A549 (cell line): Measurements from ENCODE around the gene ITGB1BP2. TPM values are rescaled to one million over a fixed set of nuclear protein-coding genes. Genes with fewer than 3 reads are reported as not detected.
A peak's percentile ranks its signal among the peaks of the same experiment; 100 is the strongest.

Experiments used
- ATAC-seq, 2 experiments: fragments of 200-7000 bp in 1 of 2; fragments of >200 bp in 1 of 2; cut with Nextera tagmentation in 1 of 2; cut with Tn5 transposase in 1 of 2; 3 replicates each; pipeline versions ENCODE4 v1.8.0 to v1.9.1; 2018 to 2020; ENCODE audit warnings: mild to moderate bottlenecking in 1 of 2, moderate library complexity in 1 of 2
- CTCF ChIA-PET: fragments of 300-600 bp; sonication (Branson Sonifier 250); formaldehyde crosslinking; extraction: SDS; loops from one replicate; lab custom pipeline; 2021; ENCODE audit warnings: antibody characterized with exemption, inconsistent platforms; lab: Yijun Ruan, JAX
- POLR2A ChIA-PET: fragments of 350-600 bp; formaldehyde crosslinking; extraction: SDS; loops from one replicate; lab custom pipeline; 2021; ENCODE audit warnings: antibody characterized with exemption, inconsistent platforms; lab: Yijun Ruan, JAX
- DNase-seq, 2 experiments: peaks; one replicate each; pipeline versions ENCODE4 v3.0.0 to v3.0.0-alpha.2; 2011 to 2016; ENCODE audit warnings: low read depth in 1 of 2, low spot score in 1 of 2
- FAIRE-seq: peaks from 2 replicates; lab custom pipeline; 2011; peaks lifted over from hg19 to GRCh38; lab: Jason Lieb, UNC
- H3K27ac ChIP-seq, 2 experiments: fragments of >200 bp; sonication (Bioruptor Twin); formaldehyde crosslinking; 3 replicates each; pipeline ENCODE4 v1.5.1; 2016 to 2017
- H3K4me1 ChIP-seq: fragments of >200 bp; sonication (Bioruptor Twin); formaldehyde crosslinking; 3 replicates; pipeline ENCODE4 v1.6.1; 2016
- H3K4me2 ChIP-seq: fragments of >200 bp; sonication (Bioruptor Twin); formaldehyde crosslinking; 3 replicates; pipeline ENCODE4 v1.6.1; 2016
- H3K4me3 ChIP-seq: fragments of >200 bp; sonication (Bioruptor Twin); formaldehyde crosslinking; 3 replicates; pipeline ENCODE4 v1.5.1; 2016
- H3K9me3 ChIP-seq: fragments of >200 bp; sonication (Bioruptor Twin); formaldehyde crosslinking; 3 replicates; pipeline ENCODE4 v1.6.1; 2016
- ATOH8 ChIP-seq: fragments of 250-450 bp; sonication (Bioruptor Pico); IDR thresholded peaks from 2 replicates; pipeline ENCODE4 v1.5.0; 2020; ENCODE audit warnings: low read depth, mild to moderate bottlenecking, moderate library complexity
- BCL3 ChIP-seq: fragments of >200 bp; sonication (Bioruptor Twin); formaldehyde crosslinking; IDR thresholded peaks from 3 replicates; pipeline ENCODE4 v1.6.1; 2016
- BHLHE40 ChIP-seq: IDR thresholded peaks from 2 replicates; pipeline ENCODE4 v1.6.1; 2012; ENCODE audit warnings: low read depth, low read length, inconsistent platforms
- CBX8 ChIP-seq: fragments of 200-600 bp; sonication (generic); IDR thresholded peaks from 2 replicates; pipeline ENCODE4 v1.6.1; 2016
- CHD2 ChIP-seq: fragments of 150-350 bp; IDR thresholded peaks from 2 replicates; pipeline ENCODE4 v1.6.1; 2014; ENCODE audit warnings: low read length; ENCODE audit not compliant: partially characterized antibody
- CHD4 ChIP-seq: fragments of 200-600 bp; sonication (generic); IDR thresholded peaks from 2 replicates; pipeline ENCODE4 v1.6.1; 2016; ENCODE audit warnings: antibody characterized with exemption, mild to moderate bottlenecking, borderline replicate concordance
- CTCF ChIP-seq: fragments of >200 bp; sonication (Bioruptor Twin); formaldehyde crosslinking; IDR thresholded peaks from 3 replicates; pipeline ENCODE4 v1.5.1; 2016
- EHF ChIP-seq: fragments of 250-450 bp; sonication (Bioruptor Pico); IDR thresholded peaks from 2 replicates; pipeline ENCODE4 v1.5.0; 2020; ENCODE audit warnings: mild to moderate bottlenecking
- EP300 ChIP-seq, 2 experiments: fragments of >200 bp; sonication (Bioruptor Twin); formaldehyde crosslinking; IDR thresholded peaks; 2 replicates in 1 of 2; 3 replicates in 1 of 2; pipeline ENCODE4 v1.6.1; 2016 to 2017
- ESRRA ChIP-seq: fragments of 150-350 bp; IDR thresholded peaks from 2 replicates; pipeline ENCODE4 v1.6.1; 2014; ENCODE audit warnings: mild to moderate bottlenecking, low read length, borderline replicate concordance
- FOSB ChIP-seq: fragments of 250-450 bp; sonication (Bioruptor Pico); IDR thresholded peaks from 2 replicates; pipeline ENCODE4 v1.5.0; 2020; ENCODE audit warnings: mild to moderate bottlenecking, moderate library complexity
- GATA3 ChIP-seq: IDR thresholded peaks from 2 replicates; pipeline ENCODE4 v1.6.1; 2012; ENCODE audit warnings: borderline replicate concordance
- HEYL ChIP-seq: fragments of 250-450 bp; sonication (Bioruptor Pico); IDR thresholded peaks from 2 replicates; pipeline ENCODE4 v1.8.0; 2021; ENCODE audit warnings: mild to moderate bottlenecking, moderate library complexity
- HOXA7 ChIP-seq: fragments of 250-450 bp; sonication (Bioruptor Pico); IDR thresholded peaks from 2 replicates; pipeline ENCODE4 v1.5.0; 2020; ENCODE audit warnings: mild to moderate bottlenecking, moderate library complexity
- KDM5A ChIP-seq: fragments of 200-600 bp; sonication (generic); IDR thresholded peaks from 2 replicates; pipeline ENCODE4 v1.6.1; 2016; ENCODE audit warnings: antibody characterized with exemption, mild to moderate bottlenecking
- MAX ChIP-seq: IDR thresholded peaks from 2 replicates; pipeline ENCODE4 v1.6.1; 2012
- MAZ ChIP-seq: fragments of 150-350 bp; IDR thresholded peaks from 2 replicates; pipeline ENCODE4 v1.6.1; 2014; ENCODE audit warnings: antibody characterized with exemption, low read depth, low read length, borderline replicate concordance
- NFE2L2 ChIP-seq: fragments of 150-350 bp; conservative IDR thresholded peaks from 2 replicates; pipeline ENCODE4 v1.6.1; 2014; ENCODE audit warnings: low read length
- POLR2A ChIP-seq: IDR thresholded peaks from 2 replicates; pipeline ENCODE4 v1.6.1; 2012; ENCODE audit warnings: mild to moderate bottlenecking, low read length
- RCOR1 ChIP-seq: fragments of 150-350 bp; IDR thresholded peaks from 2 replicates; pipeline ENCODE4 v1.6.1; 2014; ENCODE audit warnings: antibody characterized with exemption, low read length, low read depth
- REST ChIP-seq: fragments of 200-600 bp; sonication (generic); IDR thresholded peaks from 2 replicates; pipeline ENCODE4 v1.6.1; 2016; ENCODE audit warnings: antibody characterized with exemption, mild to moderate bottlenecking, moderate library complexity
- TFCP2L1 ChIP-seq: fragments of 250-450 bp; sonication (Bioruptor Pico); IDR thresholded peaks from 2 replicates; pipeline ENCODE4 v1.5.0; 2021; ENCODE audit warnings: mild to moderate bottlenecking
- WGBS: methylation state at CpG from one replicate; pipeline ENCODE4 v1.1.6; 2017; ENCODE audit errors: missing lambda C conversion rate; 5-methylcytosine and 5-hydroxymethylcytosine counted together
- polyA plus RNA-seq, 4 experiments: library from polyadenylated mRNA; depleted of rRNA in 3 of 4; stranded (reverse); fragments of >200 nt; fragmentation: RNase III in 1 of 4; extraction: RNeasy Plus Mini Kit Qiagen cat#74134 plus additional on column Dnase treatment in 1 of 4; gene quantifications; 2 replicates in 3 of 4; 3 replicates in 1 of 4; pipeline ENCODE4 v1.2.3, GENCODE V29; 2011 to 2017

ITGB1BP2 gene
- polyA plus RNA-seq, 2 of the 4 experiments (the other 2 are of a cell fraction): 1.4 to 3.1 TPM

- peak overlapping the region; percentile 99 for H3K4me2 ChIP-seq
- TF ChIP-seq CHD2 (no peak), CTCF (peak; percentile 43), POLR2A (peak; percentile 37; the same call in 1 of the 2 replicates), BHLHE40 (no peak), TFCP2L1 (CRISPR knock-in tag) (no peak)
- peak in 1 of 2 experiments; percentile 6; a peak in 2 of 6 replicates for ATAC-seq
- peaks cover 23% of the 10 kb centered on the region for H3K4me1 ChIP-seq
- 0% methylated on average over 5 of the region's 35 CpGs for WGBS
- H3K9me3 ChIP-seq: no peaks in the 10 kb centered on the region
- peak overlapping the region; percentile 91 for H3K4me3 ChIP-seq
- ChIA-PET POLR2A (interaction anchor here (1.3 to 2.9 kb wide), 2 partner anchors 30 to 112 kb away, joined by 3 to 19 read pairs; partner anchors contain the start of genes NONO and TAF1), CTCF (interaction anchor here (1.3 to 1.9 kb wide), 2 partner anchors 14 to 31 kb away, joined by 3 to 5 read pairs; no protein-coding TSS in a partner anchor)
- DNase-seq: peak; percentile 29 to 47
- FAIRE-seq: no peak
- peak overlapping the region; percentile 98 to 99 for H3K27ac ChIP-seq
Measured at GRCh38 chrX:71253253-71254091, 48.1 kb upstream of the ITGB1BP2 start.

GRCh38 chrX:71254092-71254963, 47.2 kb upstream of the ITGB1BP2 start, which contains the start of gene ZMYM3:
Gene ZMYM3 (minus strand): TSS chrX:71254140. CDS start chrX:71253255, 885 bp downstream.
- Histone ChIP-seq H3K4me2 (peak within 1 kb of the TSS; percentile 99), H3K27ac (peak within 1 kb of the TSS; percentile 98 to 99), H3K9me3 (no peaks in the 10 kb centered on the region), H3K4me1 (peaks cover 23% of the 10 kb centered on the region), H3K4me3 (peak within 1 kb of the TSS; percentile 91)
- ATAC-seq (peak; percentile 91 to 96), FAIRE-seq (no peak), DNase-seq (peak; percentile 85)
- CTCF ChIA-PET: interaction anchor here (0.7 to 1.9 kb wide), 5 partner anchors 14 to 71 kb away, joined by 3 to 5 read pairs (median 4); partner anchors contain the start of gene NONO
- POLR2A ChIA-PET: interaction anchor here (1.0 to 2.9 kb wide), 5 partner anchors 15 to 112 kb away, joined by 3 to 19 read pairs (median 5); partner anchors contain the start of genes NONO and TAF1
- 0% methylated on average over 8 of the region's 54 CpGs for WGBS
- TF ChIP-seq CHD4: no peak
- TF ChIP-seq CTCF: no peak
- TF ChIP-seq CBX8: no peak
- TF ChIP-seq REST: peak; percentile 99
- TF ChIP-seq TFCP2L1 (CRISPR knock-in tag): no peak
- TF ChIP-seq ESRRA: no peak
- peak; percentile 55 for TF ChIP-seq MAX
- TF ChIP-seq EP300 (IDR thresholded peaks at IDR 0.05): no peak
- no peak for TF ChIP-seq GATA3
- TF ChIP-seq HEYL (CRISPR knock-in tag): no peak
- TF ChIP-seq BCL3: no peak
- no peak for TF ChIP-seq HOXA7
- no peak for TF ChIP-seq MAZ
- no peak for TF ChIP-seq EHF (CRISPR knock-in tag)
- TF ChIP-seq RCOR1: no peak
- no peak for TF ChIP-seq NFE2L2
- no peak for TF ChIP-seq ATOH8 (CRISPR knock-in tag)
- no peak for TF ChIP-seq KDM5A
- TF ChIP-seq CHD2: peak; percentile 93
- TF ChIP-seq FOSB (CRISPR knock-in tag): no peak
